A673 (cell line): ENCODE measurements around the gene ARNT2.

Experiments used
- CTCF ChIP-seq: fragments of 300-800, 200-600 bp; sonication (generic); conservative IDR thresholded peaks from 2 replicates; pipeline ENCODE4 v1.5.1; 2017; ENCODE audit warnings: low read depth, mild to moderate bottlenecking, antibody characterized with exemption, low read length, moderate library complexity, mixed read lengths
- EZH2 ChIP-seq: fragments of 200-600 bp; sonication (generic); IDR thresholded peaks from 2 replicates; pipeline ENCODE4 v1.6.1; 2017; ENCODE audit warnings: borderline replicate concordance, low read depth, mild to moderate bottlenecking, mixed read lengths, antibody characterized with exemption, low read length; ENCODE audit not compliant: poor library complexity, severe bottlenecking

GRCh38 chr15:80395616-80396015, 8.6 kb upstream of the ARNT2 start:
- TF ChIP-seq CTCF (no peak), EZH2 (no peak)
